HG03159 (cell line): ENCODE measurements around the gene USP25.

Experiments used
- ATAC-seq: cut with Tn5 transposase; IDR thresholded peaks from one replicate; pipeline ENCODE4 v1.9.1; 2021; ENCODE audit warnings: mild to moderate bottlenecking, moderate library complexity; ENCODE audit not compliant: unreplicated experiment

The USP25 gene

DNA sequence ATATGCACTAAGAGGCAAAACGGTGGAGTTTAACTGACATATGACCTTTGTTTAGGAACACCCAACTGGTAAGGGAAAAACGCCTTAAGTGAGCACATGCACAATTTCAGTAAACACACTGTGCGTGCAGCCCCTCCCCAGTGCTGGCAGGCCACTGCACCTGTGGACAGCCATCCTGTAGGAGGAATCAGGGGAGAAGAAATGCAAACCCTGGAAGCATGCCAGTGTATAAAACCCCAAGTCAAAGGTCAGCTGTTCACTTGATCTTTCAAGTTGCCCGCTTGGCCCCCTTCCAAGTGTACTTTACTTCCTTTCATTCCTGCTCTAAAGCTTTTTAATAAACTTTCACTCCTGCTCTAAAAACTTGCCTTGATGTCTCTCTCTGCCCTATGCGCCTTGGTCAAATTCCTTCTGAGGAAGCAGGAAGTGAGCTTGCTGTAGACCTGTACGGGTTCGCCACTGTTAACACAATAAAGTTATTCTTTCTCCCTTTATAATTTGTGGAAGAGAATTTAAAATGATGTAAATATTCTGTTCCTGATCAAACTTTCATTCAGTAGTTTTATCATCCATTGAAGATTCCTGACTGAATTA, 31.8 kb downstream of the USP25 start:
- ATAC-seq, result no peak

DNA sequence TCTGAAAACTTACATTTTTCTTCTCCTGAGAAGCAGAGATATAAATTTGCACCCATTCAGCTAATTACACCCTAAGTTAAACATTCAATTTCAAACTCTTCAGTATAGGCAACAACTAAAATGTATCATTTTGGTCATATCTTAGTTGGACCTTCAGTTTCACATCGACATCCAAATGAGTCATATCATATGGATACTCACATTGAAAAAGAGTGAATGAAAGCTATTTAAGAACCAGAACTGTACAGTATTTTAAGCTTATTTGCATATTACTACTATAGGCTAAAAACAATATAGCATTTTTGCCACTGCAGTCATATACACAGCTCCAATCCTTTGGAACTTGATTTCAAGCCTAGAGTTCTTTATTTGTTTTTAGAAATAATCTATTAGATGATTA, 33.6 kb downstream of the USP25 start:
- peak; percentile 63 for ATAC-seq

- ATAC-seq, result no peak
Observed at GRCh38 chr21:15764878-15765277, 35.1 kb downstream of the USP25 start.

GRCh38 chr21:15766952-15767603, 37.3 kb downstream of the USP25 start:
- ATAC-seq, result no peak

DNA sequence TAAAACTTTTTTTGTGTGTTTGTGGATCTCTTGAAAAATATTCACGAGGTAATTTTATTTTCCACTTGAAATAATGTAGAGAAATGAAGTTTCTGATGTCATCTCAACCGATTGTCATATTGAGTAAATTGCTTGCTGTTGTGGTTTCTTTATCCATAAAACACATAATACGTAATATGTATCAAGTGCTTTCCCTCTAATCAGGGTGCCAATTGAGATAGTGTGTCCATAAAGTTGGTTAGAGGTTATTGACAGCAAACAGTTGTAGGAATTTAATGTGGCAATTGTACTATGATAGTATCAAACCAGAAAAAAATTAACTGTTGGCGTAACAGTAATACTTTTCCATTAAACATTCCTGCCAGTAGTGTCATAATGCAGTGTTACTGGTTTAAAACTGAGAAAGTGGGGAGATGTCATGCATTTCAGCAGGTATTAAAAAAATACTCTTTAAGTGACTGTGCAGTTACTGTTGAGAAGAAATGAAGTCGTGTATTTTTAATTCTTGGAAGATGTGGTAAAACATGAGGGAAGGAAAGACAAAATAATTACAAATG, 38.3 kb downstream of the USP25 start:
- no peak for ATAC-seq

GRCh38 chr21:15768853-15769252, 39.1 kb downstream of the USP25 start:
- no peak for ATAC-seq

DNA sequence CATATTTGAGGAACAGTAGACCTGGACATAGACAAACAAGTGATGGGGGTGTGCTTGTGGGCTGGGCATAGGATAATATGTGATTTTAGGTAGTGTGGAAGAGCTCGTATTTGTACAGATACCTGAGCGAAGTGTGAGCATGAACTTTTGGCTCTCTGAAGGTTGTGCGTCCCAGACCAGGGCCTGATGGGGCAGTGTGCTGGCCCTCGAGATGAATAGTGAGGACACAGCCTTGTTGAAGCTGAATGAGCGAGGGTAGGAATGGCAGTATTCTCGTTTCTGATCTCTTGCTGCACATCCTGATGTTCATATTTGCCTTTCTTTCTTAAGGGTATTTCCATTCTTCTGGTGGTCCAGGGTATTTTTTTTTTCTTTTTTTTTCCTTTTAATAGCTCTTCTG, 41.5 kb downstream of the USP25 start:
- no peak for ATAC-seq

- no peak for ATAC-seq
Observed at GRCh38 chr21:15772654-15773053, 42.9 kb downstream of the USP25 start.

DNA sequence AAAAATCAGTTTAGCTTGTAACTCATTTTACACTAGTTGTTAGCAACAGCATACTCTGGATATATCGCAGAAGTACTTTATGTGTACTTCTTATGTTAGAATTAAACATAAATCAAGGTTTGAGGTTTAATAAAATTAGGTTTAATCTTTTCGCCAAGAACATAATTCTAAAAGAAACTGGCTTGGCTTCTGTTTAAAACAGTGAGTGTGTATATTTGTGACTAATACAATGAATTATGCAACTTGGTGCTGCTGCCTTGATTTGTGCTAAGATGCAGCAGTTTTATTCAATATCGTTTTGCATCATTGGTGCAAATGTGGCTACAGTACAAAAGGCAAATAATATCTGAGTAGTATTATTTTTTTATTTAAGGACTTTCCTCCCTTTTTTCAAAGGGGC, 44.8 kb downstream of the USP25 start:
- no peak for ATAC-seq

- no peak for ATAC-seq
Observed at GRCh38 chr21:15775291-15775690, 45.5 kb downstream of the USP25 start.

GRCh38 chr21:15775981-15776380, 46.2 kb downstream of the USP25 start:
- no peak for ATAC-seq

GRCh38 chr21:15776818-15777217, 47.0 kb downstream of the USP25 start:
- no peak for ATAC-seq

DNA sequence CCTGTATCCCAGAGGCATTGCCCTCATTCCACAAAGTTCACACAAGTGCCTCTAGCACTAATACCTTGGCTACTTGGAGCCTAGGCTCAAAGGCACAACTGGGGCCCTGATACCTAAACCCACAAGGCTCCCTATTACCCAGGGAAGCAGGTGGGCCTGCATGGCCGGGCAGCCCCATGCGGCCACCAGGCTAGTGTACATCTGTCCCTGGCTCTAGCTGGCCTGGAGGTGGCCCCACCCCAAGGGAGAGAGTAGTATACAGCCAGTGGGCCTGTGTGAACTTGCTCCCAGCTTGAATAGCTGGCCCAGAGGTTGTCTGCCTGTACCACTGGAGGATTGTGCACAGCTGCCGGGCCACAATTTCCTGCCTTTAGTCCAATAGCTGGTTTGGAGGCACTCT, 52.2 kb downstream of the USP25 start:
- ATAC-seq, result no peak

DNA sequence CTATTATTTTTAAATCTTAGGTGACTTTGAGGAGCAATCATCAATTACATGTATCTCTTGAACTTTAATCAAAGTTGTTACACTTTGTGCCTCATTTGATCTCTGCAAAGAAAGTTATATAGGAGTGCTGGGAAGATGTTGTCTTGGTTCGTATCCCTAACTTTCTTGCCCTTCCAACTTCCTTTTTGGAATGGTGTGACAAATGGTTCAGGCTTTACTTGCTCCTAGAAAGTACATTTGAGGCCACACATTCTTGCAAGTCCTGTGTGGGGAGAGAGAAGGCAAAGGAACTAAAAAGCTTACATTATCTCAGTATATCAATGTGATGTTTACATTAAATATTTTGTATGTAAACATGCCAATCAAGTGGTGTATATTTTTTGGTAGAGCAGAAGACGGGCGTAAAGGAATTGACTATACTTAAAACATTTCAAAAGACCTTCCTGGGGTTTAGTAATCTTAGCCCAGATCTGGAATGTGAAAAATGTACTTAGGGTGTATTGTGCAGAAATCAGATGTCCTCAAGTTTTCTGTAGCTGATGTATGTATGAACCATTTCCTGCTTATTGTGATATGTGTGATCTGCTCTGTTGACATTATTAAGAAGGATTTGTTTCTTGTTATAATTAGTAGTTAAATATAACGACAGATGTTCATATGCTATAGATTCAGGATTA, 59.2 kb downstream of the USP25 start:
- no peak for ATAC-seq

DNA sequence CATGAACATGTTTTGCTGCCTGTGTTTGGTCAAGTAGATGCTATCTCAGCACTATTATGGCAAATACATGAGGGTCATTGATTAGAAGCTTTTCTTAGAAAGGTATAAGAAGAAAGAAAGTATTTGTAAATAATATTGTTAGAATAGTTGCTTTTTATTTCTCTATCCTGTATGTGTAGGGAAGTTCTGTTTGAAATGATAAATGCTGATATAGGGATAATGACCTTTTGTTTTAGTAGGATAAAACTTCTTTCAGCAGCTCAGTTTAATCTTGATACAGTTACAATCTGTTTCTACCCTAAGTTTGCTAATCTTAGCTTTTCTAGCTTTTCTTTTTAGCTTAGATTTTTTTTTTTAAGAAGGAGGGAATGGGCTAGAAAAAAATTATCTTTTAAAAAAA, 63.3 kb downstream of the USP25 start:
- no peak for ATAC-seq

- no peak for ATAC-seq
Observed at GRCh38 chr21:15793550-15794235, 63.9 kb downstream of the USP25 start.

DNA sequence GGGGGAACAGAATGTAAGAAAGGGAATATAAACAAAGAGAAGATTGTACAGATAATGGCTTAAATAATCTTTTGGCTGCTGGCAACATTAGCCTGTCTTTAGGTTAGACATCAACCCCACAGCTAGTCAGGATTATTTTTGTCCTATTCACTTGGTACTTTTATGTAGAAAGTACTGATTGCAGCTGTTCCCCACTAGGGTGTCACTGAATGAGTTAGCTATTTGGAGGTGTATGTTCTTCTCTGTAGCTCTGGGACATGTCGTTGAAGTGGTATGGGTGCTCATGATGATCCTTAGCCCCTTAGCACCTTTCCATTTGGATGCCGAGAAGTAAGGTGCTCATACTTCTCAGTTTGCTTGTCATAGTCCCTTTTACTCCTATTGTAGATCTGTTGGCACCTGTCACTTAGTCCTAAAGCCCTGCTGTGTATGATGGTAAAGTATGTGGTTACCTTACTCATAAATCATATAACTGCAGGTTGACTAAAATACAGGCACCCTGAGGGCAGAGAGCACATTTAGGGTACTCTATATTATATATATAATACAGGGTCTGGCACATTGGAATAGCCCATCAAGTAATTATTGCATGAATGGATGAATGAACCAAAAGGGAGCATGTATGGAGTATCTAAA, 64.6 kb downstream of the USP25 start:
- no peak for ATAC-seq

GRCh38 chr21:15795533-15795932, 65.8 kb downstream of the USP25 start:
- no peak for ATAC-seq

DNA sequence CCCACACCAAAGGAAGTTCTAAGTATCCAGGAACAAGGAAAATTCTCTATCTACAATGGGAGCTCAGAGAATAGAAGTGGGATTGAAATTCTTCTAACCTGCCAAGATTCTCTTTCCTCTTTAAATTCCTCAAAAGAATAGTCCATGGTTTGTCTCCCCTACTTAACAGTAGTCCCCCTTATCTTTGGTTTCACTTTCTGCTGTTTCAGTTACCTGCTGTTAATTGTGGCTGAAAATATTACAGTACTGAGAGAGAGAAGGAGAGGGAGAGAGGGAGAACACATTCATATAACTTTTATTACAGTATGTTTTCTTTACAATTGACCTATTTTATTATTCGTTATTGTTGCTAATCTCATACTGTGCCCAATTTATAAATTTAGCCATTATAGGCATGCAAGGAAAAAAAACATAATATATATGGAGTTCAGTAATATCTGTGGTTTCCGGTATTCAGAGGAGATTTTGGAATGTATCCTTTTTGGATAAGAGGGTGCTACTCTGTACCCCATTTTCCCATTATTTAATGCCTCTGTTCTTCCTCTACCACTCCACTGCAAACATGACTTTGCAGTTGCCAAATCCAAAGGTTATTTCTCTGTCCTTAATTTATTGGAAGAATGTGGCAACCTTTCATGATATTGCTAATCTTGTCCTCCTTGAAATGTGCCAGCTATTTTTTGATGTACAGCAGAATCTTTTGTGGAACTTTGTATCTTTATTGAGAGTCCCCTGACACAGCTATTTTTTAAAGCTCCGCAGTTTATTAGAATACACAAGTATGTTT, 68.0 kb downstream of the USP25 start:
- no peak for ATAC-seq

DNA sequence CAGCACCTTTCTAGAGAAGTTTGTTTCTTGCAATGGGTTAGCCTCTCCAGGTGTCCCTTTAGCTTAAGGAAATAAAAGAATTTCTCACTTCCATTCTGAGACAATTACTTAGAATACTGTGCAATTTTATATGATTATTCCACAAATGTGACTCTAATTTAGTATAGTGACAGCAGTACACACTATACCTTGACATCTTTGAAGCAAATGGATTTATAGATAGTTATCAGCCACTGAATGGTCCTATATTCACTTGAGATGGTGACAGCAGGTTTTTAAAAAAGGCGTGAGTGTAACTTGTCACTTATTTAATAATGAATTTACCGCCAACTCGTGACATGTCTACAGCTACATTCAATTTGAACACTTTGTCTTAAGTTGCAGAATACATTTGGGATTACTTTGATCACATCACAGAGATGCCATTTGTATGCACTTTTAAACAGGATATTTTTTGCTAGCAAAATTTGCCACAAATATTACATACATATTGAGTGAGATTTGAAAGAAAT, 71.6 kb downstream of the USP25 start:
- ATAC-seq, result no peak
